ENCODE data around the gene FRMPD4. TPM values are rescaled to one million over a fixed set of nuclear protein-coding genes. Genes with fewer than 3 reads are reported as not detected.

FRMPD4 gene
- total RNA-seq, 2 donors from 2014 or later = not detected

DNA sequence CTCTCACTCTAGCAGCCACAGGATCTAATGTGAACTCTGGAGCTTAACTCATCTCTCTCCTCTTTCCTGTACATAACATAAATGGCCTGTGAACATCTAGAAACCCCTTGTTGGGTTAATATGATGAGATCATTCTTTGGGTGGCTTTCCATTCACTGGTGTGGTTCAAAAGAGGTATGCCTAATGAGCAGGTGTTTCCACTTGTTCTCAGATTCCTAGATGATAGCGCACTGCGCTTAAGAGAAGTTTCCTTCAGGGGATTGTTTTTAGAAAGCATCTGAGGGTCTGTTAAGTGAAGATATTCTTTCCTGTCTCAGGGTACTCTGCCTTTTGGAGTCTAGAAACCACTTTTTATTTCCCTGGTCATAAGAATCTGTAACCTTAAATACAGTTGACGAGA is 32.5 kb downstream of the FRMPD4 start:
- H3K27ac Mint-ChIP-seq = no peak overlapping the region
- DNase-seq (ENCODE audit: low spot score in 2 of 2) (no peak), ATAC-seq (no peak)
- no peaks in the 10 kb centered on the region for H3K9me3 Mint-ChIP-seq
- H3K36me3 Mint-ChIP-seq = no peaks in the 10 kb centered on the region

- ATAC-seq = no peak
- no peak overlapping the region for H3K27ac Mint-ChIP-seq
- H3K9me3 Mint-ChIP-seq = no peaks in the 10 kb centered on the region
- H3K36me3 Mint-ChIP-seq = no peaks in the 10 kb centered on the region
- DNase-seq (ENCODE audit: low spot score in 2 of 2) = no peak
These were observed 36.1 kb downstream of the FRMPD4 start for GRCh38 chrX:12174358-12174757.

DNA sequence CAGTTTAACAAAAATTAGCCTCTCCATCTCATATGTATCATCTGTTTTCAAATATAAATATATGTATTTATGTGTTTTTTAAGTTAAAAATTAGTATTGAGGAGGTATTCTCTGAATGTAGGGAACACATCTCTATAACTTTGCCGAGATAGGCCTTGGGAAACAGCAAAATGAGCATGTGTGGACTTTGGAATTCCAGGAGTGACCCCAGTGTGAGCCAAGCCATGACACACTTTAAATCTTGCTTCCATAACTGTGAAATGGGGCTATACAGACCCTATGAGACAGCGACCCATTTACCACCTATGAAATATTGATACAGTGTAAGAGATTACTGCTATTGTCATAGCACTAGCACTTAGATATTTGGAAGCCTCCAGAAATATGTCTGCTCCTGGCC is 58.8 kb downstream of the FRMPD4 start:
- DNase-seq (ENCODE audit: low spot score in 2 of 2) (no peak), ATAC-seq (no peak)
- Mint-ChIP-seq H3K9me3 (no peaks in the 10 kb centered on the region), H3K36me3 (no peaks in the 10 kb centered on the region), H3K27ac (no peak overlapping the region)

DNA sequence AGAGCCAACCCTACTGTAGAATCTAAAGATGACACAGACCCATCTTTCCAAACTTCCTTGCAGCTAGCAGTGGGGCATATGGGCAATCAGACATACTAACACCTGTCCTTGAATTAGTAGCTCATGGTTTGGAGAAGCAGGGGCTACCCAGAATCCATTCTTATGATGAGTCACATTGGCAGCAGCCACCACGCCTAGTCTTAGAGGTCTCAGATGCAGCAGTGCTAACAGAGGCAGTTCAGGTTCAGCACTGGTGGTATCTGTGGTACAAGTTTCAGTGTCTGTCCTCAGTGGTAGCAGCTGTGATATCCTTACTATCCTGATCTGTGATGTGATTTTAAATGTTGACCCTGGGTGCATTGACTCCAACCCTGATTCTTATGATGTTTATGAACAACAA is 68.1 kb downstream of the FRMPD4 start:
- H3K27ac Mint-ChIP-seq = no peak overlapping the region
- ATAC-seq (no peak), DNase-seq (ENCODE audit: low spot score in 2 of 2) (no peak)
- H3K9me3 Mint-ChIP-seq = peaks cover 0 to 3% of the 10 kb centered on the region in 2 donors
- no peaks in the 10 kb centered on the region for H3K36me3 Mint-ChIP-seq

- Mint-ChIP-seq H3K36me3 (no peaks in the 10 kb centered on the region), H3K9me3 (no peaks in the 10 kb centered on the region), H3K27ac (no peak overlapping the region)
- ATAC-seq = no peak
- no peak for DNase-seq (ENCODE audit: low spot score in 2 of 2)
These were observed 72.0 kb downstream of the FRMPD4 start for GRCh38 chrX:12210196-12210815.

DNA sequence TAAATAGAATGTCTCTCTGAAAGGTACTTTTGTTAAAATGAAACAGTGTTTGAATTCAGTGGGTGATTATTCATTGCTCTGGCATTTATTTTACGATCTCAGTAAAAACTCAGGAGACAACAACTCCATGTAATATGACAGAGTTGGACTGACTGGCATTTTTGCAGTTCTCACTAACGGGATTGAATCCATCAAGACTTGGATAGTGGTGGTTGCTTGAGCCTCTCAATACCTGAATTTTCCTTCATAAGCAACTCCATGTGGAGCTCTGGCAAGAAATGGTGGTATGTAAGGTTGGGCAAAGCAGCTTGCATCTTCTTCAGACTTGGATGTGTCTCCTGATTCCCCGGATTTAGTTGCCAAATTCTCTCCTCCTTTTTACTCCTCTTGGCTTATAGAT is 72.7 kb downstream of the FRMPD4 start:
- H3K9me3 Mint-ChIP-seq = no peaks in the 10 kb centered on the region
- H3K36me3 Mint-ChIP-seq = no peaks in the 10 kb centered on the region
- ATAC-seq (no peak), DNase-seq (ENCODE audit: low spot score in 2 of 2) (no peak)
- no peak overlapping the region for H3K27ac Mint-ChIP-seq

DNA sequence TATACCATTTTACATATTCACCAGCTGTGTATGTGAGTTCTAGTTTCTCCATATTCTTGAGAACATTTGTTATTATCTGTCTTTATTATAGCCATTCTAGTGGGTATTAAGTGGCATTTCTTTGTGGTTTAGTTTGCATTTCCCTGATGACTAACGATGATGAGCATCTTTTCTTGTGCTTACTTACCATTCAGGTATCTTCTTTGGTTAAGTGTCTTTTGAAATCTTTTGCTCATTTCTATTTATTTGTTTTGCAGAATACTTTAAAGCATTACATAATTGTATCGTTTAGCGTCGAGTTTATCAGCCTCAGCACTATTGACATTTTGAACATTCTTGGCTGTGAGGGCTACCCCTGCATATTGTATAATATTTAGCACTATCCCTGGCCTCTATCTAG is 85.4 kb downstream of the FRMPD4 start:
- no peak overlapping the region for H3K27ac Mint-ChIP-seq
- peaks cover 0 to 7% of the 10 kb centered on the region in 2 donors for H3K9me3 Mint-ChIP-seq
- H3K36me3 Mint-ChIP-seq = no peaks in the 10 kb centered on the region
- DNase-seq (ENCODE audit: low spot score in 2 of 2) = no peak
- ATAC-seq = no peak

GRCh38 chrX:12225107-12225506 is 86.8 kb downstream of the FRMPD4 start:
- no peak for DNase-seq (ENCODE audit: low spot score in 2 of 2)
- Mint-ChIP-seq H3K27ac (no peak overlapping the region), H3K36me3 (no peaks in the 10 kb centered on the region), H3K9me3 (peaks cover 0 to 7% of the 10 kb centered on the region in 2 donors)
- ATAC-seq = no peak

- H3K36me3 Mint-ChIP-seq = no peaks in the 10 kb centered on the region
- ATAC-seq = no peak
- no peak for DNase-seq (ENCODE audit: low spot score in 2 of 2)
- peak overlapping the region in 1 of 2 donors; percentile 60 for H3K27ac Mint-ChIP-seq
- H3K9me3 Mint-ChIP-seq = no peaks in the 10 kb centered on the region
These were observed 89.3 kb downstream of the FRMPD4 start for GRCh38 chrX:12227412-12228041.

GRCh38 chrX:12228862-12229261 is 90.6 kb downstream of the FRMPD4 start:
- H3K9me3 Mint-ChIP-seq = no peaks in the 10 kb centered on the region
- ATAC-seq (no peak), DNase-seq (ENCODE audit: low spot score in 2 of 2) (no peak)
- no peaks in the 10 kb centered on the region for H3K36me3 Mint-ChIP-seq
- no peak overlapping the region for H3K27ac Mint-ChIP-seq

GRCh38 chrX:12229986-12230385 is 91.7 kb downstream of the FRMPD4 start:
- Mint-ChIP-seq H3K36me3 (no peaks in the 10 kb centered on the region), H3K9me3 (no peaks in the 10 kb centered on the region), H3K27ac (no peak overlapping the region)
- ATAC-seq = no peak
- DNase-seq (ENCODE audit: low spot score in 2 of 2) = no peak

GRCh38 chrX:12234534-12235329 is 96.5 kb downstream of the FRMPD4 start:
- DNase-seq (ENCODE audit: low spot score in 2 of 2) (no peak), ATAC-seq (no peak)
- H3K36me3 Mint-ChIP-seq = no peaks in the 10 kb centered on the region
- H3K27ac Mint-ChIP-seq = no peak overlapping the region
- H3K9me3 Mint-ChIP-seq = no peaks in the 10 kb centered on the region

GRCh38 chrX:12236156-12236555 is 97.9 kb downstream of the FRMPD4 start:
- no peak overlapping the region for H3K27ac Mint-ChIP-seq
- no peaks in the 10 kb centered on the region for H3K9me3 Mint-ChIP-seq
- no peak for ATAC-seq
- no peak for DNase-seq (ENCODE audit: low spot score in 2 of 2)
- H3K36me3 Mint-ChIP-seq = no peaks in the 10 kb centered on the region

GRCh38 chrX:12237131-12237530 is 98.9 kb downstream of the FRMPD4 start:
- DNase-seq (ENCODE audit: low spot score in 2 of 2) (no peak), ATAC-seq (no peak)
- no peak overlapping the region for H3K27ac Mint-ChIP-seq
- H3K36me3 Mint-ChIP-seq = no peaks in the 10 kb centered on the region
- no peaks in the 10 kb centered on the region for H3K9me3 Mint-ChIP-seq

DNA sequence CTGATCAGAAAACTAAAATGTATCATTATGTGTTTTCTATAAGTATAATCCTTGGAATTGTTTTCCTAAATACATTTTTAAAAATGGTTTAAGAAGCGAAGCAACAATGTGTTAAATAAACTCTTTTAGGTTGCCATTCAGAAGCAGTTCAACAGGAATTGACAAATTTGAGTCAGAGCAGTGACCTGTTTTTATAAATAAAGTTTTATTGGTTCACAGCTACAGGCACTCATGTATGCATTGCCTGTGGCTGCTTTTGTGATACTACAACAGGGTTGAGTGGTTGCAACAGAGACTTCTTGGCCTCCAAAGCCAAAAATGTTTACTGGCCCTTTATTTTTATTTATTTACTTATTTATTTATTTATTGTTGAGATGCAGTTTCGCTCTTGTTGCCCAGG is 99.5 kb downstream of the FRMPD4 start:
- DNase-seq (ENCODE audit: low spot score in 2 of 2) (no peak), ATAC-seq (no peak)
- Mint-ChIP-seq H3K36me3 (no peaks in the 10 kb centered on the region), H3K27ac (no peak overlapping the region), H3K9me3 (no peaks in the 10 kb centered on the region)

GRCh38 chrX:12239356-12240082 is 101.2 kb downstream of the FRMPD4 start:
- H3K27ac Mint-ChIP-seq = no peak overlapping the region
- no peaks in the 10 kb centered on the region for H3K36me3 Mint-ChIP-seq
- no peaks in the 10 kb centered on the region for H3K9me3 Mint-ChIP-seq
- no peak for ATAC-seq
- no peak for DNase-seq (ENCODE audit: low spot score in 2 of 2)

- ATAC-seq (no peak), DNase-seq (ENCODE audit: low spot score in 2 of 2) (no peak)
- no peak overlapping the region for H3K27ac Mint-ChIP-seq
- H3K9me3 Mint-ChIP-seq = no peaks in the 10 kb centered on the region
- no peaks in the 10 kb centered on the region for H3K36me3 Mint-ChIP-seq
These were observed 102.2 kb downstream of the FRMPD4 start for GRCh38 chrX:12240491-12240890.
